Measurements from ENCODE around the gene FMNL2. TPM values are rescaled to one million over a fixed set of nuclear protein-coding genes. Genes with fewer than 3 reads are reported as not detected.

FMNL2 gene
- total RNA-seq, 4 donors from 2014 or later: 6.7 to 17.2 (median 11.5) TPM

DNA sequence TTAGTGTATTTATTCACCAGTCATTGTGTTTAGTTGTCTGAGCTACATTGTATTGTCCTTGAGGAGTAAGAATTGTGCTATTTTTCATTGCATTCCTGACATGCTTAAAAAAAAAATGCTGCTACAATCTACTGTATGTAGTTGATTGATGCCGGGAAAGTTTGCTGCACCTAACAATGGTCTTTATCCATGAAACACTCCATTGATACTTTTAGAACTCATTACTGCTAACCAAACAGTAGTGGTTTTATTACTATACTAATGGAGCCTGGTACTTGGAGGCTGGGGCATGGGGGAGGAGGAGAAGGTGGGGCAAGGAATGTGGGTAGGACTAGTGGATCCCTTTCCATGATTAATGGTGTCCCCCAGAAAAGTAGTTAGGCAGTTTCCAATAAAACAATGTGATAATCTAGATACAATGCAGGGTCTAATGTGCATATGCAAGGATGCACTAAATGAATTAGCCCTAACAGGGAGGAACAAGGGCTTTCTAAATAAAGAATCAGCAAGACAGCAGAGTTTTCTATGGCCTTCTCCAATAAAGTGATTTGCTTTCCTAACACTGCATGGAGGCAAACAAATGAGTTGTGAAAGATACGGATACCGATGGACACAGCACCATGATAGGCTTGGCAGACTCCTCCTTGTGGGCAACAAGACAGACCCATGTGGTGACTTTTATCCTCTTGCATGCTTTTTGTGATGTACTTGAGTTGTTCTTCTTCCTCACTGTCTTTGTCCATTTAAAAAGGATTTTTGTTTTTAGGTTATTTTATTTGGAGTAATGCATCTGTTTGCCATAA lies 78.5 kb downstream of the FMNL2 start:
- Histone ChIP-seq H3K4me1 (peaks cover 57 to 67% of the 10 kb centered on the region in 2 donors), H3K27ac (no peak overlapping the region), H3K27me3 (no peaks in the 10 kb centered on the region), H3K9me3 (no peaks in the 10 kb centered on the region), H3K36me3 (no peaks in the 10 kb centered on the region), H3K4me3 (no peak overlapping the region)
- in situ Hi-C loops (cut with MboI; ENCODE audit: low sequenced_read_pairs in 4 of 4): loop anchor here in 1 of 4 donors (10.0 kb wide), 1 partner anchor 79 kb away; the partner anchor contains the start of gene FMNL2
- TF ChIP-seq, protein P1, sequence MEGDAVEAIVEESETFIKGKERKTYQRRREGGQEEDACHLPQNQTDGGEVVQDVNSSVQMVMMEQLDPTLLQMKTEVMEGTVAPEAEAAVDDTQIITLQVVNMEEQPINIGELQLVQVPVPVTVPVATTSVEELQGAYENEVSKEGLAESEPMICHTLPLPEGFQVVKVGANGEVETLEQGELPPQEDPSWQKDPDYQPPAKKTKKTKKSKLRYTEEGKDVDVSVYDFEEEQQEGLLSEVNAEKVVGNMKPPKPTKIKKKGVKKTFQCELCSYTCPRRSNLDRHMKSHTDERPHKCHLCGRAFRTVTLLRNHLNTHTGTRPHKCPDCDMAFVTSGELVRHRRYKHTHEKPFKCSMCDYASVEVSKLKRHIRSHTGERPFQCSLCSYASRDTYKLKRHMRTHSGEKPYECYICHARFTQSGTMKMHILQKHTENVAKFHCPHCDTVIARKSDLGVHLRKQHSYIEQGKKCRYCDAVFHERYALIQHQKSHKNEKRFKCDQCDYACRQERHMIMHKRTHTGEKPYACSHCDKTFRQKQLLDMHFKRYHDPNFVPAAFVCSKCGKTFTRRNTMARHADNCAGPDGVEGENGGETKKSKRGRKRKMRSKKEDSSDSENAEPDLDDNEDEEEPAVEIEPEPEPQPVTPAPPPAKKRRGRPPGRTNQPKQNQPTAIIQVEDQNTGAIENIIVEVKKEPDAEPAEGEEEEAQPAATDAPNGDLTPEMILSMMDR (IDR thresholded peaks at IDR 0.05 in 4 of 5, conservative IDR thresholded peaks at IDR 0.05 in 1 of 5): no peak
- no peak for TF ChIP-seq POLR2A (IDR thresholded peaks at IDR 0.05)
- no peak for DNase-seq
- intact Hi-C loops (cut with DNase I; ENCODE audit: low total_unique reads): no loop called here
- ATAC-seq: no peak

DNA sequence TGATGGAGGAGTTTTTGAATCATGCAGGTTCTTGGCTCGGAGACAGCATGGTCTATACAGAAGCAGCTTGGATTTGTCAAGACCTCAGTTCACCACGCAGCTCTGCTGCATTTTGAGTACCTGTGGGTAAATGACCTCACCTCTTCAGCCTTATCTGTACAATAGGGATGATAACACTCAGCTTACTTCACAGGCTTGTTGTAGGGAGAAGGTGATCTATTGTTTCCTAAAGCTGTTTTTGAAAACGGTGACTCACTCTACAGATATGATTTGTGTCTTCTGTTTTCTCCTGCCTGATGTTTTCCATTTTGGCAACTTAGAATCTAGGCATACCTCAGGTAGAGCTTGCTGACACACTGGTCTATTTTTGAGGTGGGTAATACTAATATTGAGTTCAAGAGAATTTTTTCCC lies 80.3 kb downstream of the FMNL2 start:
- Histone ChIP-seq H3K27ac (peak overlapping the region; percentile 18 to 54 (median 48)), H3K4me1 (peaks cover 60 to 63% of the 10 kb centered on the region in 2 donors), H3K36me3 (no peaks in the 10 kb centered on the region), H3K9me3 (no peaks in the 10 kb centered on the region), H3K27me3 (no peaks in the 10 kb centered on the region), H3K4me3 (no peak overlapping the region)
- ATAC-seq (peak in 1 of 2 donors; percentile 10), DNase-seq (no peak)
- in situ Hi-C loops (cut with MboI; ENCODE audit: low sequenced_read_pairs in 4 of 4) (loop anchor here in 1 of 4 donors (10.0 kb wide), 1 partner anchor 80 kb away; the partner anchor contains the start of gene FMNL2), intact Hi-C loops (cut with DNase I; ENCODE audit: low total_unique reads) (loop anchor here (5.0 kb wide), 1 partner anchor 223 kb away; no protein-coding TSS in a partner anchor)
- TF ChIP-seq, protein P1 (IDR thresholded peaks at IDR 0.05 in 4 of 5, conservative IDR thresholded peaks at IDR 0.05 in 1 of 5): no peak
- no peak for TF ChIP-seq POLR2A (IDR thresholded peaks at IDR 0.05)

DNA sequence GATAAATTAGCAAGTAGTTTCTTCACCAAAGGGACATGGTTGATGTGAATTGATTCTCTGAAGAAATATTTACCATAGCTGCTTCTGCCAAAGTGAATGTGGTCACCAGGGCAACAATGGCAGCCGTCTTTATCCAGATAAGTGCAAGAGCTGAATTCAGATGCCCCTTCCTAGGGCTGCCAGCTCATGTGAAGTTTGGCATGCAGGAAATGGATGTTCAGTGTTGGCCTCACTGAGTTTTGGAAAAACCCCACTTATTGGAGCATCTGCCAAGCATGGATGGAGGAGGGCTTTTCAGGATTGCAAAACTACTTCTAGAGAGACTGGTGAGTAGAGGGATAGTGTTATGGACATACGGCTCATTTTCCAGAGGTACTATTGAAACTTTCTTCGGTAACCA lies 80.8 kb downstream of the FMNL2 start:
- Histone ChIP-seq H3K36me3 (no peaks in the 10 kb centered on the region), H3K27ac (peak overlapping the region; percentile 18 to 54 (median 48)), H3K9me3 (no peaks in the 10 kb centered on the region), H3K27me3 (no peaks in the 10 kb centered on the region), H3K4me1 (peaks cover 60% of the 10 kb centered on the region in 2 donors), H3K4me3 (no peak overlapping the region)
- intact Hi-C loops (cut with DNase I; ENCODE audit: low total_unique reads) (loop anchor here (5.0 kb wide), 1 partner anchor 223 kb away; no protein-coding TSS in a partner anchor), in situ Hi-C loops (cut with MboI; ENCODE audit: low sequenced_read_pairs in 4 of 4) (loop anchor here in 1 of 4 donors (10.0 kb wide), 1 partner anchor 81 kb away; the partner anchor contains the start of gene FMNL2)
- ATAC-seq (no peak), DNase-seq (no peak)
- TF ChIP-seq POLR2A (IDR thresholded peaks at IDR 0.05): no peak
- TF ChIP-seq, protein P1 (IDR thresholded peaks at IDR 0.05 in 4 of 5, conservative IDR thresholded peaks at IDR 0.05 in 1 of 5): no peak

DNA sequence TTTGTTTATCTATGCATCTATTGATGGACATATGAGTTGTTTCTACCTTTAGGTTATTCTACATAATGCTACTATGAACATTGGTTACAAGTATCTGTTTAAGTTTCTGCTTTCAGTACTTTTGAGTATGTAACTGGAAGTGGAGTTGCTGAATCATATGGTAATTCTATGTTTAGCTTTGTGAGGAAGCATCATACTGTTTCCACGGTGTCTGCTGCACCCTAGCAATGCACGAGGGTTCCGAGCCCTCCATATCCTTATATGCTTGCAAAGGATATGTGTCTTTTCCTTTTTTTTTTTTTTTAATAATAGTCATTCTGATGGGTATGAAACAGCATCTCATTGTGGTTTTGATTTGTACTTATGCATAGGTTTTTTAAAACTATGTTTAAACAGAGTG lies 83.7 kb downstream of the FMNL2 start:
- Histone ChIP-seq H3K36me3 (no peaks in the 10 kb centered on the region), H3K9me3 (no peaks in the 10 kb centered on the region), H3K27ac (peak overlapping the region; percentile 4 to 78 (median 32)), H3K27me3 (no peaks in the 10 kb centered on the region), H3K4me1 (peaks cover 55 to 65% of the 10 kb centered on the region in 2 donors), H3K4me3 (no peak overlapping the region)
- in situ Hi-C loops (cut with MboI; ENCODE audit: low sequenced_read_pairs in 4 of 4) (loop anchor here in 1 of 4 donors (10.0 kb wide), 1 partner anchor 84 kb away; the partner anchor contains the start of gene FMNL2), intact Hi-C loops (cut with DNase I; ENCODE audit: low total_unique reads) (loop anchor here (5.0 kb wide), 1 partner anchor 226 kb away; no protein-coding TSS in a partner anchor)
- peak; percentile 42 to 46 for DNase-seq
- ATAC-seq: peak; percentile 77 to 78
- TF ChIP-seq POLR2A (IDR thresholded peaks at IDR 0.05): no peak
- TF ChIP-seq, protein P1 (IDR thresholded peaks at IDR 0.05 in 4 of 5, conservative IDR thresholded peaks at IDR 0.05 in 1 of 5): no peak

All from gastrocnemius medialis (tissue), 4 donors.